Stimulated activated memory B cell treated with anti-CD40 and anti-IgM and Interleukin-4, amounts not matched to agents 10 μg/mL and 1 μg/mL and 100 μg/mL, for 72 hours (primary cell): ENCODE data around the gene FAM193A.

Source experiments
- ATAC-seq: fragments of 150-1000 bp; cut with Tn5 transposase; 2 replicates; pipeline ENCODE4 v1.10.0; 2021
- H3K27ac Mint-ChIP-seq: one replicate; pipeline ENCODE4 v1.8.0; 2022; ENCODE audit warnings: mild to moderate bottlenecking, mixed read lengths
- H3K27me3 Mint-ChIP-seq: one replicate; pipeline ENCODE4 v1.8.0; 2022; ENCODE audit warnings: mixed read lengths
- H3K36me3 Mint-ChIP-seq: one replicate; pipeline ENCODE4 v1.8.0; 2022; ENCODE audit warnings: mixed read lengths
- H3K4me1 Mint-ChIP-seq: one replicate; pipeline ENCODE4 v1.8.0; 2022; ENCODE audit warnings: mixed read lengths
- H3K4me3 Mint-ChIP-seq: one replicate; pipeline ENCODE4 v1.8.0; 2022; ENCODE audit warnings: mild to moderate bottlenecking, moderate library complexity, mixed read lengths
- H3K9me3 Mint-ChIP-seq: one replicate; pipeline ENCODE4 v1.8.0; 2022; ENCODE audit warnings: mixed read lengths

The FAM193A gene

DNA sequence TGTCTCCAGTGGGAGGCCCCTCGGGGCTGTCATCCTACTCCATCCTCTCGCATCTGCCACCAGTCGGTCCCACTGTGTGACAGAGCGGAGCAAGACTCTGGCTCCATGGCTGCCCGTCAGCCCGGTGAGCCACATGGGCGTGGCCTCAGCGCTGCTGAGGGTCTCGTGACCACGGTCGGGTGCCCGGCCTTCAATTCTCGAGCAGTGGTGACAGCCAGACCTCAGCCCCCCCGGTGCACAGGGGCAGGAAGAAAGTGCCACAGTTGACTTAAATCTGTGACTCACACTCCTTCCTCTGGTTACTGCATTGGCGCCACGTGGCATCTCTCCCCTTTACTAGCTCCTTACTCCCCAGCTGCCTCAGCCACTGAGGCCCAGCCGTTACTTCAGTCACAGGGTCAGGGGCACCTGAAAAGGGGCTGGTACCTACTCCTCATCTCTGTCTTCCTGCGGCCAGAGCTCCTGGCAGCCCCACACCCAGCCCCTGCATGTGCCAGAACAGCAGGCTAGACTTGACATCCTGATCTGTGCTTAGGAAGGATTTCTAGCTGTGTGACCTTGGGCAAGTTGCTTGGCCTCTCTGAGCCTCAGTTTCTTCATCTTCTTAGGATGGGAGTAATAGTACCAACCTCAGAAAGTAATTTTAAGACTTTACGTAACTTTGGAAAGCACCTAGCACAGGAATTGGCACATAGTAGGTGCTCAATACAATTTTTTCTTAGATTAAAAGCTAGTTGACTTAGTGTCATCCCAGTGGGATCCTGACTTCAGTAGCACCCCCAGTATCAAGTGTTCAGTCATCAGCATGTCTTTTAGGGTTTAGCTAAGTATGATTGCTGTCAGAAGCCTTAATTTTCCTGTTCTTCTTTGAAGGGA, 153.6 kb downstream of the FAM193A start:
- ATAC-seq, result peak; percentile 95
- peak overlapping the region; percentile 93 for H3K27ac Mint-ChIP-seq
- peaks cover 60% of the 10 kb centered on the region for H3K4me1 Mint-ChIP-seq
- peaks cover 58% of the 10 kb centered on the region for H3K36me3 Mint-ChIP-seq
- peaks cover 5% of the 10 kb centered on the region for H3K9me3 Mint-ChIP-seq
- H3K27me3 Mint-ChIP-seq, result no peaks in the 10 kb centered on the region
- peak overlapping the region; percentile 71 for H3K4me3 Mint-ChIP-seq

DNA sequence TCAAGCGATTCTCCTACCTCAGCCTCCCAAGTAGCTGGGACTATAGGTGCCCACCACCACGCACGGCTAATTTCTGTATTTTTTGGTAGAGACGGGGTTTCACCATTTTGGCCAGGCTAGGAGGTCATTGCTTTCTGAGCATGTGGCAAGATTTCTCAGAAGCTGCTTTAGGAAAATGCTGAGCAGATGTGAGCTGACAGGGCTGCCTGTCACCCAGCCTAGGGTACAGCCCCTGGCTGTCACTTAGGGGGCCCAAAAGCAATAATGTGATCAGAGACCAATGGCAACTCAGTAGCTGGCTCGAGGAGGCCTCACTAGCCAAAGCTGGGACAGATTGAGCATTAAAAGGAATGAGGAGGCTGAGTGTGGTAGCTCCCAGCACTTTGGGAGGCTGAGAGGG, 154.9 kb downstream of the FAM193A start:
- Mint-ChIP-seq H3K27me3 (no peaks in the 10 kb centered on the region), H3K36me3 (peaks cover 63% of the 10 kb centered on the region), H3K4me1 (peaks cover 73% of the 10 kb centered on the region), H3K9me3 (peaks cover 5% of the 10 kb centered on the region), H3K4me3 (peak overlapping the region; percentile 45), H3K27ac (peak overlapping the region; percentile 93)
- ATAC-seq, result no peak

GRCh38 chr4:2691952-2692435, 155.5 kb downstream of the FAM193A start:
- Mint-ChIP-seq H3K4me1 (peaks cover 80% of the 10 kb centered on the region), H3K9me3 (peaks cover 5% of the 10 kb centered on the region), H3K27ac (peak overlapping the region; percentile 93), H3K27me3 (no peaks in the 10 kb centered on the region), H3K4me3 (peak overlapping the region; percentile 28), H3K36me3 (peaks cover 65% of the 10 kb centered on the region)
- ATAC-seq, result peak; percentile 10

- peaks cover 86% of the 10 kb centered on the region for H3K4me1 Mint-ChIP-seq
- no peaks in the 10 kb centered on the region for H3K27me3 Mint-ChIP-seq
- ATAC-seq, result no peak
- H3K36me3 Mint-ChIP-seq, result peaks cover 75% of the 10 kb centered on the region
- peaks cover 5% of the 10 kb centered on the region for H3K9me3 Mint-ChIP-seq
- H3K27ac Mint-ChIP-seq, result peak overlapping the region; percentile 98
- H3K4me3 Mint-ChIP-seq, result peak overlapping the region; percentile 53
Measured at GRCh38 chr4:2694691-2695090, 158.2 kb downstream of the FAM193A start.

- H3K4me1 Mint-ChIP-seq, result peaks cover 77% of the 10 kb centered on the region
- no peaks in the 10 kb centered on the region for H3K27me3 Mint-ChIP-seq
- peaks cover 5% of the 10 kb centered on the region for H3K9me3 Mint-ChIP-seq
- peak overlapping the region; percentile 42 for H3K4me3 Mint-ChIP-seq
- H3K27ac Mint-ChIP-seq, result peak overlapping the region; percentile 98
- peaks cover 83% of the 10 kb centered on the region for H3K36me3 Mint-ChIP-seq
- ATAC-seq, result no peak
Measured at GRCh38 chr4:2695346-2696060, 159.1 kb downstream of the FAM193A start.

GRCh38 chr4:2696423-2696822, 160.0 kb downstream of the FAM193A start:
- Mint-ChIP-seq H3K4me3 (peak overlapping the region; percentile 53), H3K9me3 (peaks cover 5% of the 10 kb centered on the region), H3K36me3 (peaks cover 86% of the 10 kb centered on the region), H3K27me3 (no peaks in the 10 kb centered on the region), H3K4me1 (peaks cover 68% of the 10 kb centered on the region), H3K27ac (peak overlapping the region; percentile 98)
- peak; percentile 99 for ATAC-seq

GRCh38 chr4:2697995-2698414, 161.6 kb downstream of the FAM193A start:
- H3K27me3 Mint-ChIP-seq, result no peaks in the 10 kb centered on the region
- peak overlapping the region; percentile 98 for H3K27ac Mint-ChIP-seq
- peaks cover 86% of the 10 kb centered on the region for H3K36me3 Mint-ChIP-seq
- no peak overlapping the region for H3K4me3 Mint-ChIP-seq
- peaks cover 63% of the 10 kb centered on the region for H3K4me1 Mint-ChIP-seq
- ATAC-seq, result no peak
- no peaks in the 10 kb centered on the region for H3K9me3 Mint-ChIP-seq

GRCh38 chr4:2698504-2698903, 162.1 kb downstream of the FAM193A start:
- Mint-ChIP-seq H3K27me3 (no peaks in the 10 kb centered on the region), H3K4me3 (no peak overlapping the region), H3K9me3 (no peaks in the 10 kb centered on the region), H3K27ac (peak overlapping the region; percentile 98), H3K4me1 (peaks cover 60% of the 10 kb centered on the region), H3K36me3 (peaks cover 84% of the 10 kb centered on the region)
- ATAC-seq, result no peak

GRCh38 chr4:2698951-2699505, 162.6 kb downstream of the FAM193A start:
- no peaks in the 10 kb centered on the region for H3K9me3 Mint-ChIP-seq
- H3K4me1 Mint-ChIP-seq, result peaks cover 55% of the 10 kb centered on the region
- H3K4me3 Mint-ChIP-seq, result no peak overlapping the region
- ATAC-seq, result no peak
- H3K36me3 Mint-ChIP-seq, result peaks cover 79% of the 10 kb centered on the region
- H3K27me3 Mint-ChIP-seq, result no peaks in the 10 kb centered on the region
- peak overlapping the region; percentile 98 for H3K27ac Mint-ChIP-seq

- no peak for ATAC-seq
Measured at GRCh38 chr4:2699534-2699933, 163.1 kb downstream of the FAM193A start.

DNA sequence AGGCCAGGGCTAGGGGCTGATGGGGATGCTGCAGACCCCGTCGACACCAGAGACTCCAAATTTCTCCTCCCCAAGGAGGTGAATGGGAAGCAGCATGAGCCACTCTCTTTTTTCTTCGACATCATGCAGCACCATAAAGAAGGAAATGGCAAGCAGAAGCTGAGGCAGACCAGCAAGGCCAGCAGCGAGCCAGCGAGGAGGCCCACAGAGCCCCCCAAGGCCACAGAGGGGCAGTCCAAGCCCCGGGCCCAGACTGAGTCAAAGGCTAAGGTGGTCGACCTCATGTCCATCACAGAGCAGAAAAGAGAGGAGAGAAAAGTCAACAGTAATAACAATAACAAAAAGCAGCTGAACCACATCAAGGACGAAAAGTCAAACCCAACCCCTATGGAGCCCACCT, 163.6 kb downstream of the FAM193A start:
- ATAC-seq, result no peak
- no peaks in the 10 kb centered on the region for H3K9me3 Mint-ChIP-seq
- no peaks in the 10 kb centered on the region for H3K27me3 Mint-ChIP-seq
- H3K4me1 Mint-ChIP-seq, result peaks cover 46% of the 10 kb centered on the region
- peaks cover 75% of the 10 kb centered on the region for H3K36me3 Mint-ChIP-seq
- no peak overlapping the region for H3K4me3 Mint-ChIP-seq
- H3K27ac Mint-ChIP-seq, result peak overlapping the region; percentile 98

More at GRCh38 chr4:2699534-2699933, 163.1 kb downstream of the FAM193A start:
- H3K4me3 Mint-ChIP-seq, result no peak overlapping the region
- no peaks in the 10 kb centered on the region for H3K27me3 Mint-ChIP-seq
- peak overlapping the region; percentile 98 for H3K27ac Mint-ChIP-seq
- H3K4me1 Mint-ChIP-seq, result peaks cover 51% of the 10 kb centered on the region
- peaks cover 75% of the 10 kb centered on the region for H3K36me3 Mint-ChIP-seq
- H3K9me3 Mint-ChIP-seq, result no peaks in the 10 kb centered on the region

DNA sequence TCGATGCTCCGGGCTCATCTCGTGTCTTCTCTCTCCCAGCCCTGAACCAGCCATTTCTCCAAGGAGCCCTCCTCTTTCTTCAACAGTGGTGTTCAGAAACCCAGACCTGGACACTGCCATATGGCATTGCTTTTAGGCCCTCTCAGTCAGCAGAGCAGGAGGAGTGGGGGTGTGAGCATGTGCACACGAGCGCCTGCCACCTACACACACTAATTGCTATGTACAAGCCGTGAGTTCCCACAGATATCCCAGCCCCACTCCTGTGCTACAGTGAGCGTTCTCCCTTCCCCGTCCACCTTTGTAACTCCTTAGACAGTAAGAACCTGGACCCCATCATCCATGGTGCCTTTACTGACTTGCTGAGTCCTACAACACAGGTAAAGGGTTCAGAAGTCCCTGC, 165.9 kb downstream of the FAM193A start:
- Mint-ChIP-seq H3K9me3 (no peaks in the 10 kb centered on the region), H3K36me3 (peaks cover 71% of the 10 kb centered on the region), H3K27me3 (no peaks in the 10 kb centered on the region), H3K4me1 (peaks cover 28% of the 10 kb centered on the region), H3K27ac (peak overlapping the region; percentile 52), H3K4me3 (no peak overlapping the region)
- no peak for ATAC-seq

GRCh38 chr4:2702770-2703169, 166.3 kb downstream of the FAM193A start:
- no peak overlapping the region for H3K4me3 Mint-ChIP-seq
- no peaks in the 10 kb centered on the region for H3K27me3 Mint-ChIP-seq
- no peaks in the 10 kb centered on the region for H3K9me3 Mint-ChIP-seq
- peaks cover 67% of the 10 kb centered on the region for H3K36me3 Mint-ChIP-seq
- no peak for ATAC-seq
- peak overlapping the region; percentile 52 for H3K27ac Mint-ChIP-seq
- H3K4me1 Mint-ChIP-seq, result peaks cover 24% of the 10 kb centered on the region

DNA sequence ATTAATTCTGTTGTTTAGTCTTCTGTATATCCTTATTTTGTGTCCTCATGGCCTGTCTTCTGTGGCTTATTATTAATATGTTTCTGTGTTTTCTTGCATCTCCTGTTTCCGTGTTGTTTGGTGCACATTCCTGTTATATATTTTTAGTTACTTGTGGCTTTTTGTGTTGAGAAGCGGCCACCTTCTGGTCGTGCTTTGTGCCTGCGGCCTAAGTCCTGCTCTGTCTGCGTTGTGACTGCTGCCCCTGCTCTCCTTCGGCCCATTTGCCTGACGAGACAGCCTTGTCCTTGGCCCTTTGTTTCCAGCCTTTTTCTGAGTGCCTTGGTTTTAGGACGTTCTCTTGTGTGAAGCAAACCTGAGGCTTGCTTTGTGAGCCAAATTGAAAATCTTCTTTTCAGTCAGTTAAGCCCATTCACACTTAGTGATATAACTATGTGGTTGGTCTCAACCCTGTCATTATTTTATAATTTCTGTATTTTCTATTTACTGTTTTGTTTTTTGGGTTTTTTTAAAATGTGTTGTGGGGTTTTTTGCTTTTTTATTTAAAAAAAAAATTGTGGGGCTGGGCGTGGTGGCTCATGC, 175.9 kb downstream of the FAM193A start:
- Mint-ChIP-seq H3K27me3 (no peaks in the 10 kb centered on the region), H3K27ac (peak overlapping the region; percentile 72), H3K36me3 (peaks cover 25% of the 10 kb centered on the region), H3K4me3 (no peak overlapping the region), H3K4me1 (peaks cover 24% of the 10 kb centered on the region), H3K9me3 (no peaks in the 10 kb centered on the region)
- no peak for ATAC-seq

GRCh38 chr4:2713337-2713736, 176.9 kb downstream of the FAM193A start:
- no peaks in the 10 kb centered on the region for H3K27me3 Mint-ChIP-seq
- peaks cover 24% of the 10 kb centered on the region for H3K4me1 Mint-ChIP-seq

More at GRCh38 chr4:2713337-2713736, 176.9 kb downstream of the FAM193A start:
- H3K27ac Mint-ChIP-seq, result peak overlapping the region; percentile 30
- ATAC-seq, result no peak
- no peaks in the 10 kb centered on the region for H3K9me3 Mint-ChIP-seq
- no peak overlapping the region for H3K4me3 Mint-ChIP-seq
- peaks cover 32% of the 10 kb centered on the region for H3K36me3 Mint-ChIP-seq
